GM18520 (cell line): ENCODE measurements around the gene RAP1GAP2.

Source experiments
- ATAC-seq: cut with Tn5 transposase; IDR thresholded peaks from one replicate; pipeline ENCODE4 v1.9.1; 2021; ENCODE audit not compliant: unreplicated experiment

Gene RAP1GAP2

DNA sequence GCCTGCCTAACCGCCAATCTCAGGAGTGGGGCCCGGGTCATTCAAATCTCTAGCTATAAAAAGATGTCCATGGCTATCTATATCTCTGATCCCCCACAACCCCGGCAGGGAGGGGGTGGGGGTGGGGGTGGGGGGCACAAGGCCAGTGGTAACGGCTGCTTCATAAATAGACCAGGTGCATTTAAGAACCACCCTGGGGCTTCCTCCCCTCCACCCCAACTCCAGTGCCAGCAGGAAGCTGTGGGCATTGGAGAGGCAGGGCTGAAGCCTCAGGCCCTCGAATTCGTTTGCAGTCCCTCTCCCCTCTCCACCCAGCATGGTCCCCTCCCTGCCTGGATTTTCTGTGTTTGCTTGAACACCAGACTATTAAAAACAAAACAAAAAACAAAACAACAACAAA is 56.0 kb downstream of the RAP1GAP2 start:
- ATAC-seq = no peak

DNA sequence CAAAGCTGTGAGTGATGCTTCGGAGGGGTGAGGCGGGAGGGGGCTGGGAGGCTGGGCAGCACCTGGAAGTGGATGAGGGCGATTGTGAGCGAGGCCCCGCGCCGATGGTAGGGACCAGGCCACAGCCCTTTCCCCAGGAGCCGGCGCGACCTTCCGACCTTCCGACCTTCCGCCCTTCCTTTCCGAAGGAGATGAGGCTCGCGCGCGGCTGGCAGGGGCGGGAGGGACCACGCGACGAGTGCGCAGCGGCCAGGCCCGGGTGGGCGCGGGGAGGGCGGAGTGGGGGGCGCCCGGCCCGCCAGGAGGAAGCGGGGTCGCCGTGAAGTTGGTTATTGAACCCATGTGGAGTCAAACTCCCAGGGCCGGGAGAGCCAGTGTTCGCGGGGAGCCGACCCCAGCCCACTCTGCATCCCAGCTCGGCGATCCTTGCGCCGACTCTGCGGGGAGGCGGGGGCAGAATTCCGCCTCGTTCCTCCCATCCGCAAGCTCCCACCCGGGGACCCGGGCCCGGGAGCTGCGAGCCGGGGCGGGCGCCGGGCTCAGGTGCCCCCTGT is 56.6 kb downstream of the RAP1GAP2 start:
- no peak for ATAC-seq

- ATAC-seq = no peak
Measured at GRCh38 chr17:2853283-2854142, 57.3 kb downstream of the RAP1GAP2 start.

DNA sequence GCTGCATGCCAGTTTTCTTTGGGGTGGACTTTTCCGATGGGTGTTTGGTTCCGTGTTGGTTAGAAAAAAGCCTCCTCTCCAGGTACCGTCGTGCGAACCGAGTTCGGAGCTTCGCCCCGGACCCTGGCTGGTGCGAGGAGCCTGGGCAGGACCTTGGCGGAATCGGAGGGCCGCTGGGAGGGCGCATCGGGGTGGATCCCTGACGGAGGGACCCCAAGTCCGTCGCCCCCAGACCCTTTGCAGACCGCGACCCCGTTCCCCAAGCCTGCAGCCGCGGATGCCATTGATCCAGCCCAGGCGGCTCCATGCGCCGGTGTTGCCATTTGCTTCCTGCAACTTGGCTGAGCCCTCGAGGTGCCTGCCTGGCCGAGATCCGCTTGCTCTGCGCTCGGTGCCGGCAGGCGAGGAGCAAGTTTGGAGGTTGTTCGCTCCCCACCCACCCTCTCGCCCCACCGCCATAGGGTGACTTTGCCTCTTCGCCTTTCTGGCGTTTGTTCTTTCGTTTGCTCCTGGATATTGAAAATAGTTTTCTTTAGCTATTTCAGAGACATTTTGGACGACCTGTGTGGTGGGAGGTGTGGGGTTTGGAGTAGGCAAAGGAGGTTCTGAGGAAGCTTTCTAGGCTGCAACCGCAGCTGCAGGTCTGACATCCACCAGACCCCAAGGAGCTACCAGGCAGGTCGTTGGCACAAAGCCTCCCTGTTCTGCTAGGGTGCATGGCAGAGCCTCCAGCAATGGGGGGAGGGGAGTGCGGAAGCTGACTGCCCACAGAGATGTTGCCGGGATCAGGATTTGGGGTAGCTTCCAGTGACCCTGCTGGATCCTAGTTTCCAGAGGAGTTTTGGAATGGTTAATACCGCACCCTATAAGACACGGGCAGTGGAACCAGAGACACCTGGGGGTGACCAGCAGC is 58.2 kb downstream of the RAP1GAP2 start:
- no peak for ATAC-seq

DNA sequence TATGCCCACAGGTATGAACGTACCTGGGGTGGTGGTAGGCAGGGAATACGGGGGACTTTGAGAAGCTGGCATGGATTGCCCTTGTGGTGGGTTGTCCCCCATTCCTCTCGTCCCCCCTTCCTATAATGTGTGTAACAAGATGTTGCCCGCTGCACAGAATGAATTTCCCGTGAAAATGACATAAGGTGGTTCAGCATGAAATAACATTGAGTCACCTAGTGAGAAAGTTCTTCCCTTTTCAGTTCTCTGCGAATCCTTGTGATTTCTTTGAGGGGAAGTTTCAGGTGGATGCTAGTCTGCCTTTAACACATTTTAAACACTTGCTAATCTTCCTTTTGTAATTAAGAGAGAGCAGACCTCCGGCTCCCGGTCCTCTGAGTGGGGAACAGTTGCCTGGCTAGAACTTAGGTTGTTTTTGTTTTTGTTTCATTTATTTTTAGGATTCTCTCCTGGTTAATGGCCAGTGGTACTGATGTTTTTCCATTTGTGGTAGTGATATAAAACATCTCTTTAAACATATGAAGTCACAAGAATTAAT is 58.9 kb downstream of the RAP1GAP2 start:
- no peak for ATAC-seq

- no peak for ATAC-seq
Measured at GRCh38 chr17:2856727-2857126, 60.5 kb downstream of the RAP1GAP2 start.

GRCh38 chr17:2860045-2860444 is 63.8 kb downstream of the RAP1GAP2 start:
- no peak for ATAC-seq

DNA sequence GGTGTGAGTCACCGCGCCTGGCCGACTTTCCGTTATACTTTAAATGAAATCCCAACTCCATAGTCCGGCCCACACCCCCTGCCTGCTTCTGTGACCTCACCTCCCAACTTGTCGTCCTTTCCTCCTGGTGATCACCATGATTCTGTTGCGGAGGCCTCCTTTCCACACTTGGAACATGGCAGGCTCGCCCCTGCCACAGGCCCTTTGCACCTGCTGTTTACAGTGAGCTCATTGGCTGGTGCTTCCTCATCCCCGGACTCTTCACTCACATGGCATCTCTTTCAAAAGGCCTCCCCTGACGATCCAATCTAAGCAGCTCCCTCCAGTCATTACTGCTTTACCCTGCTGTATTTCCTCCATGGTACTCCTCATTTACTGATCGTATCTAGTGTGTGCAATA is 64.6 kb downstream of the RAP1GAP2 start:
- ATAC-seq = no peak

DNA sequence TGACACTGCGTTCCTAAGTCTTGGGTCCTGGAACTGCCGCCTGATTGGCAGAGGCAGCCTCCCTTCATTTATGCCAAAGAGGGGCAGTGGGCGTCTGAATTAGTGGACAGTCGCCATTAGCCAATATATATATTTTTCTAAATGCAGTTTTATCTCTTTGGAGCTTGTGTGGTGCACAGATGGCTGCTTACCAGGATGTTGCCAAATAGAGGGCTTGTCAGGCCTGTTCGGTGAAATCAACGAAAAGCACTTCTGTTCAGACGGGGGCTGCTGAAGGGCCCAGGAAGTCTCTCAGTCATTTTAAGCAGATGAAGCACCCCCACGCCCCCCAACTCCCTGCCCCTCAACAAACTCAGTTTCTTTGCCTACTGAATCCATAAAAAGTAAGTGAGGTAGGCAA is 66.0 kb downstream of the RAP1GAP2 start:
- ATAC-seq = no peak

DNA sequence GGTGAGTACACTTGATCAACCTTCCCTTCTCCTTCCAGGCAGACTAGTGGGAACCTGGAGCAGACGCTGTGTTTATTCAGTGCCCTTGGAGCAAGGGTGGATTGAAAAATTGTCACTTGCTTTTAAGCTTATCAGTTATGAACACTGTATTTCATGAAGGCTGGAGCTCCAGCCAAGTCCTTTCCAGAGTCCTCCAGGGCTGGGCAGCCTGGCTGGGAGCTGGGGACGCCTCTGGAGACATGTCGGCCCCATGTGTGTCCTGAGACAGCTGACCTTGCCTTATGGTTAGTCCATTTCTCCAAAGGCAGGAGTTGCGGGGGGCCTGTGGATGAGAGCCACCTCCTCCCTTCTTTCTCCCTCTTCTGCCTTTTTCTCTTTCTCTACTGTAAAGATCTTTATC is 67.0 kb downstream of the RAP1GAP2 start:
- ATAC-seq = no peak

DNA sequence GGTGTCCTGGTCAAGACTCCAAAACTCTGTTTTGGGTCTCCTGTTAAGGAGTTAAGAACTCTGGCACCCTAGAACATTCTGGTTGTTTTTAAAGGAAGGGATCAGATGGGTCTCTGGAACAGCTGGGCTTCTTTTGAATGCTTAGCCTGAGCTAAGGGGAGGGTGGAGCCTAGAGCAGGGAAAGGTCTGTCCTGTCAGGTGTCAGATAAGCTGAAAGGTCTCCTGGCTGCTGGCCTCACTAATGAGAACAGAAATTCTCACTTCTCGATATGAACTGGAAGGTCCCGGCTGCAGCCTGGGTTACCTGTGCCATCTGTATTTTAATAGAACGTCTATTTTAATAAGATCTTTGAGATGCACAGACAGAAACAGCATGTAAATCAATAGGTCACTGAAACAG is 69.0 kb downstream of the RAP1GAP2 start:
- no peak for ATAC-seq

DNA sequence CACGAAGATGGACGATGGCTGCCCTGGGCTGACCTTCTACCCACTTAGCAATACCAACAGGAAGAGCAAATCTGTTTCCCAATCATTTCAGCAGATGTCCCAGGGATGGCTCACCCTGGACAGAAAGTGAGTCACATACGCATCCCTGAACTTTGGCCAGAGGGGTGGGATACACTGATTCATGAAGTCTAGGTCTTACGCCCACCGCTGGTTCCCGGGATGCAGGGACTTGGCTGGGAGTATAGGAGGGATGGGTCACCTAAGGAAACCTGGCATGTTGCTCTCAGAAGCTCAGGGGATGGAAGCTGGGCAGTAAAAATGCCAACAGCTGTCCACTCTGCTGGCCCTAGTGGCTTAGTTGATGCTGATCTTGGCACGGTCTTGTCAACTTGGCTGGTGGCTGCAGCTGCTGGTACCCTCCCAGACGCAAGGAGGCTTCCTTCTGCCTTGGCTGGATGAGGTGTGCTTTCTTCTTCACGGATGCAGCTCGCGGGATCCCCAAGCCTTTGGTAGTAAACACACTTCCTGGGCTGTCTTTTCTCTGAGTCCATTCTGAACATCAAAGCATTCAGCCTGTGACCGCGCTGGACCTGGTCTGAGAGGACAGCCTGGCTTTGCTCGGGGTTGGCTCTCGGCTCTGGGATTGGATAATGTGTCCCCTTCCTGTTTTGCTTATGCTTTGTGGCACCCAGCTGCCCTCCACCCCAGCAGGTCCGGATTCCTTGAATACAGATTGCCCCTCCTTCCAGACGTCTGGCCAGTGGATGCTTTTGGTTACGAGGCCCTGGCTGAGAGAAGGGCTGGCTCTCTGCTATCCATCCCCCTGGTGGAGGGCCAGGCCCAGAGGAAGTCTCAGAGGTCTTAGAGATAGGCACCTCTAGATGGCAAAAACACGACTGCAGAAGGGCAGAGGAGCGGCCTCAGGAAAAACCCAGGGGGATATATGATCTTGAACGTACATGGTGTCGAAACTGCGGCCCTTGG is 71.5 kb downstream of the RAP1GAP2 start:
- ATAC-seq = no peak

DNA sequence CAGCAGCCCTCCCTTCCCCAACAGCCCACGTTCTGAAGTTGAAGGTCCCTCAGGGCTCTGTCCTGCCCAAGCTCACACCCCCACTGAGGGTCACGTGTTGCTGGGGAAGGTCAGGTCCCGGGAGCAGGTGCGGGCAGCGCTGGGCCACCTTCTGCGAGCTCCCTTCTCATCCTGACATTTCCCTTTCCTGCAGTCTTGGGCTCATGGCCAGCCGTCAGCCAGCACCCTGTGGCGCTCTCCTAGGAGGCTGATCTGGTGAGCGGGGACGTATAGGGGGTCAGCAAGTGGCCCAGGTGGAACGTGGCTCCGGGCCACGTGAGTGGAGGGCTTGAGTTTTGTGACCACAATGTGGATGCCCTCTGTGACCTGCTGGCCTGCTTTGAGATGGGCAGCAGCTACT is 73.4 kb downstream of the RAP1GAP2 start:
- no peak for ATAC-seq

DNA sequence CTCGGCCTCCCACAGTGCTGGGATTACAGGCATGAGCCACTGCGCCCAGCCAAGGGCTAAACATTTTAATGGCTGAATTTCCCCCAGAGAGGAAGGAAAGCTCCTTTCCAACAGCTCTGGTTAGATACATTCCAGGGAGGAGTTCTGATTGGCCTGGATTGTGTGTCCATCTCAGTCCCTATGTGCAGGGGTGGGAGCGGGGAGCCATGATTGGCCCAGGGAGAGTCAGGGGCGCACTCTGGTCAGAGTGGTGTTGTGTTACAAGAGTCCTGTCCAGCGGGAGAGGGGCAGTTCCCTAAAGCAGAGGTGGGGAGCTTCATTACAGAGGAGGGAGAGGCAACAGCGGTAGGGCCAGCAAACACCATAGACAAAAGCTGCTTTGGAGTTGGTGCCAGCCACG is 75.0 kb downstream of the RAP1GAP2 start:
- no peak for ATAC-seq

DNA sequence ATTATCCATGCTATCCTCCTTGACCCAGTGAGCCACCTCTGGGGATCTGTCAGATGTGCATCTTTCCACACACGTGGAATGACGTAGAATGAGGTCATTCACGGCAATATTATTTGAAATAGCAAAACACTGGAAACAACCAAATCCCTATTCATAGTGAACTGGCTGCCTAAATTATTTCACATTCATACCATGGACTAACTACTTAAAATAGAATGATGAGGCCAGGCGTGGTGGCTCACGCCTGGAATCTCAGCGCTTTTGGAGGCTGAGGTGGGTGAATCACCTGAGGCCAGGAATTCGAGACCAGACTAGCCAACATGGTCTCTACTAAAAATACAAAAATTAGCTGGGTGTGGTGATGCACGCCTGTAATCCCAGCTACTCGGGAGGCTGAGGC is 75.5 kb downstream of the RAP1GAP2 start:
- no peak for ATAC-seq

DNA sequence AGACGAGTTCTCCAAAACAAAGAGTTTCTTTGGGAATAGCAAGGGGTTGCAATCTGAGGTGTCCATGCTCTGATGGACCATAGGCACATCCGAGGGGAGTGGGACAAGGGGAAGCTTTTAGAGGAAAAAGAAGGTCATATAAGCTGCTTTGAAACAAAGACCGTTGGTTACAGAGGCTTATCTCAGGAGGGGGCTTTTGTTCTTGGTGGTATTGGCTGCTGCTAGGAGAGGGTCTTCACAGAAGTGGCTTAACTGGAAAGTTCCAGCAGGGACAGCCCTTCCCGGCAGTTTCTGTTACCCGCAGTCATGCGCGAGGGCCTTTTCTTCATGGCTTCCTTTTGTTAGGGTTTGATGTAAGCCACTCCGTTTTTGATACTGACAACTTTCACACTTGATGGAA is 76.0 kb downstream of the RAP1GAP2 start:
- no peak for ATAC-seq

GRCh38 chr17:2874189-2874686 is 78.0 kb downstream of the RAP1GAP2 start:
- ATAC-seq = no peak

DNA sequence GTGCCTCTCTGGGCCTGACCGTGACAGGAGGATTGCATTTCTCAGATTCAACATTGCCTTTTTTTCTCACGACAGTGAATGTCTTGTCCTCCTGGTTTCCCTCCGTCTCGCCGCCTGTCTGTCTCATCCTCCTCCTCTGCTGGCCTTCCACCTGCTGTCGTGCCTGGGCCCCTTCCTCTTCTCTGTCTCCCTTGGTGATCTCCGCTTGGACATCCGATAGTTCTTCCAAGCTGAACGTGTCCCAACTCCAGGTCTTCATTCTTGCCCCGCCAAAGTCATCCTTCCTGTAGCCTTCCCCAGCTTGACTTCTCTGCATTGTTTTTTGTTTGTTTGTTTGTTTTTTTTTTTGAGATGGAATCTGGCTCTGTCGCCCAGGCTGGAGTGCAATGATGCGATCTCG is 79.4 kb downstream of the RAP1GAP2 start:
- no peak for ATAC-seq

DNA sequence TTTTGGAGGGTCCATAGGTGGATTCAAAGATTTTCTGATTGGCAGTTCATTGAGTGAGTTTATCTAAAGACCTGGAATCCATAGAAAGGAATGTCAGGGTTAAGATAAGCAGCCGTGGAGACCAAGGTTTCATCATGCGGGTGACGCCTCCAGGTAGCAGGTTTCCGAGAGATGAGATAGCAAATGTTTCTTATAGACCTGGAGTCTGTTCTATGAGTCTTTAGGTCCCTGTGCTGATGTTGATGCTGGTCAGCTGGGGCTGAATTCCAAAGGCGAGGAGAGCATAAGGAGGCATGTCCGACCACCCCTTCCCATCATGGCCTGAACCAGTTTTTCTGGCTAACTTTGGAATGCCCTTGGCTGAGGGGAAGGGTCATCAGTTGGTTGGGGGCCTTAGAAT is 80.2 kb downstream of the RAP1GAP2 start:
- no peak for ATAC-seq

- no peak for ATAC-seq
Measured at GRCh38 chr17:2878751-2879254, 82.6 kb downstream of the RAP1GAP2 start.
